Measurements from ENCODE around the gene ACRBP. TPM values are rescaled to one million over a fixed set of nuclear protein-coding genes. Genes with fewer than 3 reads are reported as not detected.
A peak's percentile ranks its signal among the peaks of the same experiment; 100 is the strongest.
"Not testable (repeated sequence)": the region's sequence is repeated elsewhere in the genome, so short reads cannot be mapped to it uniquely, and the experiment has no call there.

Gene ACRBP
- total RNA-seq, 1 donor from 2014 or later, result 0.39 TPM

- DNase-seq (ENCODE audit: low read depth in 2 of 2), result no peak
Observed at GRCh38 chr12:6614513-6615172, 32.6 kb downstream of the ACRBP start.

- DNase-seq (ENCODE audit: low read depth in 2 of 2), result peak; percentile 74 to 83
Observed at GRCh38 chr12:6613776-6614512, 33.3 kb downstream of the ACRBP start.

- DNase-seq (ENCODE audit: low read depth in 2 of 2), result peak in 1 of 2 donors; percentile 37
Observed at GRCh38 chr12:6613015-6613775, 34.0 kb downstream of the ACRBP start.

DNA sequence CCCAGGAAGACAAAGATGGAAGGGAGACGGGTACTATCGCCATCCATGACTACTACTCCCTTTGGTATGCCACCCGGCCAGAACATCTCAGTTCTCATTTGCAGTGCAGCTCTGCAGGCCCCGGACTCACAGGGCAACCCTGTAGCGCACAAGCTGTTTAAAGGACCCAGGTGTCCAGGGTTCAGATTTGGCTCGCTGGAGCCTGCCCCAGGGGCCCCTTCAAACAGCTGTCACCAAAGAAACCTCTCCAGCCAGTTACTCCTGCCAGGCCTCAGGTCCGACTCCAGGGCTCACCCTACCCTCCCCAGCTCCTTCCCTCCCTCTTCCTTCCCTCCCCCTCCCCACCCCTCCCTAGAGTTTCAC is 34.6 kb downstream of the ACRBP start:
- no peak for DNase-seq (ENCODE audit: low read depth in 2 of 2)

DNA sequence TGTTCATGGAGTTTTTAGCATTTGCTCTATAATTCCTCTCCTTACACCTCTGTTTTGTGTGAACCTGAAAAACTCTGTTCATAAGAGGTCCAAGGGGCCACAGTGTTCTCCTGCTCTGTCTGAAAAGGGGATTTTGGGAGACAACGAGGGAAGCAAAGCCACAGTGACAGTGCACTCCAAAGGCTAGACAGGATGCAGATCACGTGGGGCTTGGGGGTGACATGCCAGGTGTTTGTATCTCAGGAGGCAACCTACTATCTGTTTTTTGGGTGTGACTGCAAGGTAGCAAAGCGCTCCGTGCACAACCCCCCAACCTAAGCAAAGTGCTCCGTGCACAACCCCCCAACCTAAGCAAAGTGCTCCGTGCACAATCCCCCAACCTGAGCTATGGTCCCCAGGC is 35.0 kb downstream of the ACRBP start:
- no peak for DNase-seq (ENCODE audit: low read depth in 2 of 2)

- no peak for DNase-seq (ENCODE audit: low read depth in 2 of 2)
Observed at GRCh38 chr12:6608592-6609281, 38.5 kb downstream of the ACRBP start.

- peak; percentile 44 to 56 for DNase-seq (ENCODE audit: low read depth in 2 of 2)
Observed at GRCh38 chr12:6607751-6608591, 39.3 kb downstream of the ACRBP start.

GRCh38 chr12:6606331-6607131 is 40.7 kb downstream of the ACRBP start:
- DNase-seq (ENCODE audit: low read depth in 2 of 2), result peak in 1 of 2 donors; percentile 56

GRCh38 chr12:6605421-6606330 is 41.6 kb downstream of the ACRBP start:
- no peak for DNase-seq (ENCODE audit: low read depth in 2 of 2)

DNA sequence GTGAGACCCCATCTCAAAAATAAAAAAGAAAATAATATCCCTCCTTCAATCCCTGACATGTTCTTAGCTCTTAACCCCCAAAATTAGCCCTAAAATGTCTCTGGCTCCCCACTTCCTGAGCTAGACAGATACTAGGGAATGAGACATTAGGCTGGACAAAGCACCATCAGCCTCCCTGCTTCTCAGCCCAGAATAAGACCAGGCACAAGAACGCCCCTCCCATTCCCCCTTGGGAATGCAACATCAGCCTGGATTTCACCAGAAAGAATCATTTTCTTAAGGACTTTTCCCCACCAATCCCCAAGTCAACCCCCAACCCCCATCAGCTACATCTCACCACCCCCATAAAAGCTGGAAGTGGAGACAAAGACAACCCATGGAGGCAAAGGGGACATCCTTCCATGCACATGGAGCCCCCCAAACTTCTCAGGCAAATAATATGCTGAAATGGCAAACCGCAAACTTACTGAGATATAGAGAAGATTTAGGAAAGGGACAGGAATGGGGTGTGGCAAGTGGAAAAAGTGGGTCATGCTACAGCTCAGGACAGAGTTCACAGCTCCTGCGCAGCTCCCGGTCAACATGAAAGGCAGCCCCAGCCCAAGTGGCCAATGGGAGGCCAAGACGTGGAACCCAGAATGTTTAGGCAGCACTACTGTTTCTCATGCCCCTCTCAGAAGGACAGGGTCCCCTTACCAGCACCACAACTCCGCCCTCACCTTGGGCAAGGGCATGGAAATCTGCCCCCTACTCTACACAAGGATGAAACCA is 42.8 kb downstream of the ACRBP start:
- DNase-seq (ENCODE audit: low read depth in 2 of 2), result no peak

DNA sequence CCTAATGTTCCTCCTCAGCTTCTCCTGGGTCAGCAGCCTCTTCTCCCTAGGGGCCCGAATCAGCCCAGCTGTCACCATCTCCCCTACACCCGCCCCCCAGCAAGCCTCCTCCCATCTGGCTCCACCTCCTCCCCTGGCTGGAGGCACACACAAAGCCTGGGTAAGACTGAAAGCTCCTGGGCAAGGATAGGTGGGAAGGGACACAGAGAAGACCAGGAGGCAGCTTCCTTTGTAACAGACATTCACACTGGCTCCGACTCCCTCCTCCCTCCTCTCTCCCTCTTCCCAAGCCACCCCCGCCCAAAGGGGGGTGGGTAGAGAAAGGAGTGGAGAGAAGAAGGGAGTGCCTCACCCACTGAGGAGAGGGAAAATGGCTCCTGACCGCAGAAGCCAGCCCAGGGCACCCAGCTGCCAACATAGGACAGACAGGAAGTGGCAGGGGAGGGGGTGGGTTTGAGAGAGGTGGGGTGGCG is 44.1 kb downstream of the ACRBP start:
- DNase-seq (ENCODE audit: low read depth in 2 of 2), result no peak

- no peak for DNase-seq (ENCODE audit: low read depth in 2 of 2)
Observed at GRCh38 chr12:6602526-6602925, 44.7 kb downstream of the ACRBP start.

DNA sequence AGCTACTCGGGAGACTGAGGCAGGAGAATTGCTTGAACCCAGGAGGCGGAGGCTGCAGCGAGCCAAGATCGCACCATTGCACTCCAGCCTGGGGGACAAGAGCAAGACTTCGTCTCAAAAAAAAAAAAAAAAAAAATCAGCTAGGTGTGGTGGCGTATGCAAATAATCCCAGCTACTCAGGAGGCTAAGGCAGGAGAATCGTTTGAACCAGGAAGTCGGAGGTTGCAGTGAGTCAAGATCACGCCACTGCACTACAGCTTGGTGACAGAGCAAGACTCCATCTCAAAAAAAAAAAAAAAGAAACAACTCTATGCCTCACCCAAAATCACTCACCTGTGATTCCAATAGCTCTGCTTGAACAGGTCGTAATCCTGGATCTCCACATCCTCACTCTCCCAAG is 51.6 kb downstream of the ACRBP start:
- not testable (repeated sequence) for DNase-seq (ENCODE audit: low read depth in 2 of 2)

DNA sequence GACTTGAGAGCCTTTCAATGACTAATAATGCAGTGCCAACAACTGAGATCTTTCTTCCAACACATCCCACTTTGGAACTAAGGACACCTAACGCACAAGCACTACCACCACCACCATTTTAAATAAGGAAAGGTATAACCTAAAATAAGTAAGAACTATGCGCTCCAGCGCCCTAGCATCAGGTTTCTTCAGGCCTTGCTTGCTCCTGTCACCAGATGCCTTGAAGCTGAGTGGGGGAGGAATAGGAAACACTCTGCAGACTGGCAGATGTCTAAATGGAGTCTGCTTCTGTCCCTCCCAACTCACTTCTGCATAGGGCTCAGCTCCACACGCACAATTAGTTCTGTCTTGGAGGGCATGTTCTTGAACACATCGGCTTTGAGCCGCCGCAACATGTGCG is 55.1 kb downstream of the ACRBP start:
- DNase-seq (ENCODE audit: low read depth in 2 of 2), result no peak
